ENCODE data around the gene GALNT10. TPM values are rescaled to one million over a fixed set of nuclear protein-coding genes. Genes with fewer than 3 reads are reported as not detected.

Gene GALNT10
- total and polyA plus RNA-seq, 2 of the 8 experiments (the other 6 are each of a cell fraction or from before 2014, with no cell fraction given) = 4.6 to 15.5 TPM

DNA sequence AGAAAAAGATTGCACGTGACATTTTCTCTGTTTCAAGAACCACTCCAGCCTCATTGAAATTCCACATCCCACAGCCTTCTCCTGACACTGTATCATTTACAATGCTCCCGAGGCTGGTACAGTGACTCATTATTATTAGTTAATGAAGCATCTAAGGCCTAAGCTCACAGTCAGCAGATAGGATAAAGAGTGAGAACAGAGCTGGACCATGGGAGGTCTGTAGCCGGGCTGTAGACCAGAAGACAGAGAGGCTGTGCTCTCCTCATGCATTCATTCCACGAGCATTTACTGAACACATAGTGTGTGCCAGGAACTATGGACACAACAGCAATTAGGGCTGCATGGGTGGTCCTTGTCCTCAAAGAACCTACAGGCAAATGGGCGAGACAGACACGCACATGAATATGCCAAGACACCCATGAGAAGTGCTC, 47.3 kb upstream of the GALNT10 start:
- Histone ChIP-seq H4K20me1 (replicated peaks in 1 of 2; ENCODE audit: control insufficient read depth in 1 of 2, insufficient read depth in 2 of 2, low read length in 2 of 2) (no peaks in the 10 kb centered on the region), H3K23ac (ENCODE audit: insufficient read length) (no peak overlapping the region), H3K36me3 (ENCODE audit: control insufficient read depth in 2 of 4, insufficient read depth in 4 of 4, low read length in 3 of 4) (no peaks in the 10 kb centered on the region), H2BK12ac (ENCODE audit: low read depth, low read length) (no peak overlapping the region), H2BK120ac (replicated peaks; ENCODE audit: low read depth, low read length) (no peak overlapping the region), H3K79me1 (ENCODE audit: low read depth, low read length) (no peaks in the 10 kb centered on the region), H3K4ac (replicated peaks; ENCODE audit: insufficient read length, low read depth, low read length) (no peak overlapping the region), H3K79me2 (ENCODE audit: control insufficient read depth in 1 of 2, insufficient read depth in 2 of 2, low read length in 2 of 2) (no peaks in the 10 kb centered on the region), H3K27ac (ENCODE audit: low read depth, low read length) (no peak overlapping the region), H2AFZ (ENCODE audit: low read length) (no peak overlapping the region), H2BK20ac (ENCODE audit: low read length) (no peak overlapping the region), H3K56ac (replicated peaks; ENCODE audit: insufficient read length, low read depth, low read length) (no peak overlapping the region), H3K4me2 (ENCODE audit: insufficient read depth in 1 of 2, low read depth in 2 of 2, low read length in 2 of 2) (no peak overlapping the region), H2BK5ac (ENCODE audit: low read depth, low read length) (no peak overlapping the region), H3K23me2 (ENCODE audit: low read depth, low read length) (no peaks in the 10 kb centered on the region), H3K18ac (ENCODE audit: extremely low read depth, low read length) (no peak overlapping the region), H3K4me3 (ENCODE audit: extremely low read depth in 1 of 4, insufficient read depth in 2 of 4, low read depth in 3 of 4, low read length in 4 of 4) (no peak overlapping the region), H2BK15ac (ENCODE audit: low read length) (no peak overlapping the region), H4K5ac (ENCODE audit: insufficient read length, low read depth, low read length) (no peak overlapping the region), H4K91ac (replicated peaks; ENCODE audit: insufficient read length, low read length) (no peak overlapping the region), H3K27me3 (replicated peaks in 1 of 4; ENCODE audit: control insufficient read depth in 3 of 4, extremely low read depth in 1 of 4, insufficient read depth in 3 of 4, low read length in 3 of 4) (no peaks in the 10 kb centered on the region), H2AK5ac (ENCODE audit: low read depth, low read length) (no peak overlapping the region), H3K14ac (ENCODE audit: insufficient read length) (no peak overlapping the region), H3K9ac (replicated peaks in 1 of 4; ENCODE audit: extremely low read depth in 1 of 4, low read depth in 3 of 4, low read length in 3 of 4) (no peak overlapping the region), H4K8ac (ENCODE audit: extremely low read depth, insufficient read depth, low read length) (no peak overlapping the region), H3K4me1 (replicated peaks in 1 of 4; ENCODE audit: control insufficient read depth in 3 of 4, insufficient read depth in 4 of 4, low read length in 3 of 4) (peaks cover 0 to 2% (median 0%) of the 10 kb centered on the region in 4 experiments; a peak in 2 of 7 replicates), H3K9me3 (ENCODE audit: insufficient read depth in 2 of 2, low read depth in 1 of 2, low read length in 1 of 2) (no peaks in the 10 kb centered on the region)
- DNase-seq (ENCODE audit: low read depth in 1 of 2, low spot score in 2 of 2) = no peak
- ChIA-PET POLR2A (ENCODE audit: partially characterized antibody) (no interaction called here), CTCF (ENCODE audit: partially characterized antibody) (interaction anchor here (7.6 kb wide), 1 partner anchor 15 kb away, joined by 73 read pairs; no protein-coding TSS in a partner anchor)
- WGBS, 2 experiments (ENCODE audit: extremely low coverage in 1 of 2, insufficient coverage in 1 of 2, insufficient read length in 1 of 2, insufficient replicate concordance in 2 of 2, low coverage in 1 of 2, low lambda C conversion rate in 2 of 2, missing lambda C conversion rate in 1 of 2) = 79% methylated on average over 6 of the region's 6 CpGs; no CpG with 5 or more reads in 1 of the 2 experiments
- TF ChIP-seq CTBP2 (IDR thresholded peaks at IDR 0.05; ENCODE audit: borderline replicate concordance, insufficient read depth, insufficient read length, low read length) (no peak), TEAD4 (IDR thresholded peaks at IDR 0.05; ENCODE audit: low read depth, low read length) (no peak), KDM5A (IDR thresholded peaks at IDR 0.05; ENCODE audit: low read length) (no peak), CHD2 (IDR thresholded peaks at IDR 0.05; ENCODE audit: low read length) (no peak), CBX5 (IDR thresholded peaks at IDR 0.05; ENCODE audit: low read depth, low read length) (no peak)
- TF ChIP-seq, protein P1, sequence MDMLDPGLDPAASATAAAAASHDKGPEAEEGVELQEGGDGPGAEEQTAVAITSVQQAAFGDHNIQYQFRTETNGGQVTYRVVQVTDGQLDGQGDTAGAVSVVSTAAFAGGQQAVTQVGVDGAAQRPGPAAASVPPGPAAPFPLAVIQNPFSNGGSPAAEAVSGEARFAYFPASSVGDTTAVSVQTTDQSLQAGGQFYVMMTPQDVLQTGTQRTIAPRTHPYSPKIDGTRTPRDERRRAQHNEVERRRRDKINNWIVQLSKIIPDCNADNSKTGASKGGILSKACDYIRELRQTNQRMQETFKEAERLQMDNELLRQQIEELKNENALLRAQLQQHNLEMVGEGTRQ (IDR thresholded peaks at IDR 0.05; ENCODE audit: low read length) = no peak
- FAIRE-seq = no peak
